AG10803 (cell line): ENCODE results near the gene WDR45.

Experiments
- DNase-seq: peaks from one replicate; pipeline ENCODE4 v3.0.0; 2010; ENCODE audit warnings: low read depth
- H3K4me3 ChIP-seq: 2 replicates; pipeline ENCODE4 v1.5.1; 2011; ENCODE audit warnings: mild to moderate bottlenecking, low read length, control low read depth
- TF ChIP-seq, protein P1 (sequence below): conservative IDR thresholded peaks from 2 replicates; pipeline ENCODE4 v1.5.1; 2011; ENCODE audit warnings: mild to moderate bottlenecking, low read length, control low read depth, inconsistent platforms

Gene WDR45

DNA sequence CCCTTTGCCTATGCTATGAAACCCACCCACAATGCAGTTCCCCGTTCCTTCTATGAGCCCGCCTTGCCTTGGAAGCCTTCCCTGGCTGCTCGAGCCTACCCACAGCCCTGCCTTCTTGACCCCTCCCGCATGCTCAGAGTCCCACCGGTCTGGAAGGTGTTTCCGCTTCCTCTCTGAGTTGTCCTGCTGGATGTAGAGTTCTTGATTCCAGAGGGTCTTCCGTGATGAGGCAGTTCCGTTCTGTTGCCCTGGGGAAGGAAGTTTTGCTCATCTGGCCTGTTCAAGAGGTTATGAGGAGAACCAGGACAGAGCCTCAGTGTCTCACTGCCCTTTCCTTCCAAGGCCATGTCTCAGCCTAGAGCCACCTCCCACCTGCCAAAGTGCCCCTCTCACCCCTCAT, 36.4 kb upstream of the WDR45 start:
- TF ChIP-seq, protein P1, sequence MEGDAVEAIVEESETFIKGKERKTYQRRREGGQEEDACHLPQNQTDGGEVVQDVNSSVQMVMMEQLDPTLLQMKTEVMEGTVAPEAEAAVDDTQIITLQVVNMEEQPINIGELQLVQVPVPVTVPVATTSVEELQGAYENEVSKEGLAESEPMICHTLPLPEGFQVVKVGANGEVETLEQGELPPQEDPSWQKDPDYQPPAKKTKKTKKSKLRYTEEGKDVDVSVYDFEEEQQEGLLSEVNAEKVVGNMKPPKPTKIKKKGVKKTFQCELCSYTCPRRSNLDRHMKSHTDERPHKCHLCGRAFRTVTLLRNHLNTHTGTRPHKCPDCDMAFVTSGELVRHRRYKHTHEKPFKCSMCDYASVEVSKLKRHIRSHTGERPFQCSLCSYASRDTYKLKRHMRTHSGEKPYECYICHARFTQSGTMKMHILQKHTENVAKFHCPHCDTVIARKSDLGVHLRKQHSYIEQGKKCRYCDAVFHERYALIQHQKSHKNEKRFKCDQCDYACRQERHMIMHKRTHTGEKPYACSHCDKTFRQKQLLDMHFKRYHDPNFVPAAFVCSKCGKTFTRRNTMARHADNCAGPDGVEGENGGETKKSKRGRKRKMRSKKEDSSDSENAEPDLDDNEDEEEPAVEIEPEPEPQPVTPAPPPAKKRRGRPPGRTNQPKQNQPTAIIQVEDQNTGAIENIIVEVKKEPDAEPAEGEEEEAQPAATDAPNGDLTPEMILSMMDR: no peak
- DNase-seq: no peak
- H3K4me3 ChIP-seq: no peak overlapping the region

GRCh38 chrX:49111791-49112190, 32.1 kb upstream of the WDR45 start:
- TF ChIP-seq, protein P1: no peak
- no peak for DNase-seq
- H3K4me3 ChIP-seq: no peak overlapping the region

DNA sequence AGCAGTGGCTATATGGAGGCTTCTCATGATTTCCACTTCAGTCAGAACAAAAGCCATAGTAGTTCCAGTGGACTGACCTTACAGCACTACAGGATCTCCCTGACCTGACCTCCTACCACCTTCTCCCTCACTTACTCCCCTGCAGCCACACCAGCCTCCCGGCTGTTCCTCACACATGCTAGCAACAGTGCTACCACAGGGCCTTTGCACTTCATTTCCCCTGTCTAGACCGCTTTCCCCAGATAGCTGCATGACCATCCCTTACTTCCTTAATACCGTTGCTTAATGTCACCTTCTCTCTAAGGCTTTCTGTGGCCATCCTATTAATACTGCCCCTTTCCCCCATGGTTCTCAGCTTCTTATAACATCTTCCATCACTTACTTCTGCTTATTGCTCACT, 30.7 kb upstream of the WDR45 start:
- no peak for DNase-seq
- no peak overlapping the region for H3K4me3 ChIP-seq
- TF ChIP-seq, protein P1: no peak

DNA sequence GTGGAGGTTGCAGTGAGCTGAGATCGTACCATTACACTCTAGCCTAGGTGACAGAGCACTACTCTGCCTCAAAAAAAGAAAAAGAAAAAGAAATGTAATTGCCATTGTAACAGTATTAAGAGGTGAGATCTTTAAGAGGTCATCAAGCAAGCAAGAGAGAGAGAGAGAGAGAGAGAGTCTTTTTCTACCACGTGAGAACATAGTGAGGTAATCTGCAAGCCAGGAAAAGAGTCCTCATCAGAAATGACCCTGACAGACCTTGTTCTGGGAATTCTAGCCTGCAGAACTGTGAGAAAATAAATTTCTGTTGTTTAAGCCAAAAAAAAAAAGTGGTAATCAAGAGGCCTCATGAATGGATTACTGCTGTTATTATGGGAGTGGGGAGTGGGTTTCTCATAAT, 29.0 kb upstream of the WDR45 start:
- TF ChIP-seq, protein P1: no peak
- no peak for DNase-seq
- H3K4me3 ChIP-seq: no peak overlapping the region

GRCh38 chrX:49106930-49107329, 27.2 kb upstream of the WDR45 start:
- TF ChIP-seq, protein P1: peak; percentile 58
- H3K4me3 ChIP-seq: no peak overlapping the region
- peak; percentile 56 for DNase-seq

DNA sequence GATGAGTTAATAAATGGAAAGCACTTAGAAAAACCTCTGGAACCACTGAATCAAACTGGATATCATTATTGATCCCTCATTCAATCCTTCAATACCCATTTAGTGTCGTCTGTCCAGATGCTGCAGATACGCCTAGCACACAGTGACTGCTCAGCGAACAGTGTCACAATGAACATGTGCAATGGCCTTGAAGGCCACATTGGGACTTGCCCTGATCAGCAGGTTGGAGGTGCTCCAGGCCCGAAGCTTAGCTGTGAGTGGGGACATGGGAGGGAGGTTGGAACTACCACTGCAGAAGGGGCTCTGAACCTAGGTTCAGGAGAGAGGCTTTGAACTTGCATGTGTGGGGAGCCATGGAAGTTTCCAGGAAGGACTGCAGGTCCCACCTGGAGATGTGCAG, 26.6 kb upstream of the WDR45 start:
- H3K4me3 ChIP-seq: no peak overlapping the region
- TF ChIP-seq, protein P1: no peak
- no peak for DNase-seq

- H3K4me3 ChIP-seq: no peak overlapping the region
- TF ChIP-seq, protein P1: no peak
- no peak for DNase-seq
These were observed 23.9 kb upstream of the WDR45 start for GRCh38 chrX:49103637-49104036.
